OCI-LY1 (cell line): ENCODE results near the gene OR6S1.

ENCODE experiments used
- CTCF ChIP-seq: fragments of 200-600 bp; sonication (generic), shearing (Covaris generic); IDR thresholded peaks from 2 replicates; pipeline ENCODE4 v1.5.1; 2017; ENCODE audit warnings: mild to moderate bottlenecking, antibody characterized with exemption, low read length, moderate library complexity, mixed read lengths
- EZH2 ChIP-seq: fragments of 200-600 bp; sonication (generic), shearing (Covaris generic); IDR thresholded peaks from 2 replicates; pipeline ENCODE4 v1.8.0; 2017; ENCODE audit warnings: borderline replicate concordance, mixed run types, mild to moderate bottlenecking, antibody characterized with exemption, low read length, moderate library complexity, mixed read lengths

GRCh38 chr14:20667957-20668356 lies 26.5 kb upstream of the OR6S1 start:
- no peak for TF ChIP-seq CTCF
- no peak for TF ChIP-seq EZH2
